B cell (primary cell): ENCODE results near the gene RBMY1F. TPM values are rescaled to one million over a fixed set of nuclear protein-coding genes. Genes with fewer than 3 reads are reported as not detected.
"Not testable (repeated sequence)": the region's sequence is repeated elsewhere in the genome, so short reads cannot be mapped to it uniquely, and the experiment has no call there.

Source experiments
- ATAC-seq: fragments of 200-7000 bp; cut with Tn5 transposase; one replicate; pipeline ENCODE4 v1.10.0; 2021; ENCODE audit warnings: low read depth, mild to moderate bottlenecking, moderate number of reproducible peaks, moderate library complexity
- CTCF ChIA-PET: fragments of 350-600 bp; sonication (Branson Sonifier 250); formaldehyde crosslinking; loops from one replicate; lab custom pipeline; 2021; ENCODE audit warnings: antibody characterized with exemption, inconsistent platforms; lab: Charles Lee
- POLR2A ChIA-PET: fragments of 350-600 bp; sonication (Branson Sonifier 250); formaldehyde crosslinking; loops from one replicate; lab custom pipeline; 2021; ENCODE audit warnings: antibody characterized with exemption; lab: Charles Lee
- DNase-seq: peaks from one replicate; pipeline ENCODE4 v3.0.0; 2013
- H2AFZ ChIP-seq: 2 replicates; pipeline ENCODE4 v1.6.1; 2012; ENCODE audit warnings: mild to moderate bottlenecking, low read depth, low read length; ENCODE audit not compliant: insufficient read depth, poor library complexity, severe bottlenecking
- H3K27ac ChIP-seq, 2 donors: 1 replicate in 1 of 2; 2 replicates in 1 of 2; pipeline ENCODE4 v1.5.1; 2012 to 2013; ENCODE audit warnings: low read length in 2 of 2, mild to moderate bottlenecking in 2 of 2, moderate library complexity in 1 of 2
- H3K27me3 ChIP-seq, 4 experiments: fragments of 200-600 bp in 1 of 4; sonication (generic) in 1 of 4; replicated peaks in 1 of 4; 1 replicate in 2 of 4; 2 replicates in 2 of 4; pipeline versions ENCODE4 v1.6.1 to v1.7.0; 2013 to 2016; ENCODE audit warnings: low read length in 3 of 4, mild to moderate bottlenecking in 2 of 4, mixed read lengths in 1 of 4, moderate library complexity in 1 of 4; ENCODE audit not compliant: insufficient read depth in 4 of 4, control insufficient read depth in 3 of 4; ENCODE audit errors: control extremely low read depth in 1 of 4
- H3K36me3 ChIP-seq, 2 experiments: replicated peaks in 1 of 2; 1 replicate in 1 of 2; 2 replicates in 1 of 2; pipeline versions ENCODE4 v1.6.1 to v1.7.1; 2013; ENCODE audit warnings: low read length in 1 of 2; ENCODE audit not compliant: insufficient read depth in 2 of 2, control insufficient read depth in 1 of 2; ENCODE audit errors: control extremely low read depth in 1 of 2, extremely low read depth in 1 of 2
- H3K4me1 ChIP-seq, 2 donors: fragments of 200-600 bp in 1 of 2; sonication (generic) in 1 of 2; 1 replicate in 1 of 2; 2 replicates in 1 of 2; pipeline versions ENCODE4 v1.5.1 to v1.6.1; 2013 to 2017; ENCODE audit warnings: low read length in 2 of 2; ENCODE audit not compliant: control insufficient read depth in 2 of 2, insufficient read depth in 2 of 2
- H3K4me2 ChIP-seq: replicated peaks from 2 replicates; pipeline ENCODE3; 2012; ENCODE audit warnings: mild to moderate bottlenecking, low read depth, low read length; ENCODE audit not compliant: poor library complexity, severe bottlenecking
- H3K4me3 ChIP-seq, 5 experiments: fragments of 200-600 bp in 1 of 5; sonication (generic) in 1 of 5; 1 replicate in 3 of 5; 2 replicates in 2 of 5; pipeline versions ENCODE4 v1.5.1 to v1.7.0; 2011 to 2016; ENCODE audit warnings: low read length in 4 of 5, mild to moderate bottlenecking in 4 of 5, low read depth in 2 of 5, control low read depth in 1 of 5, moderate library complexity in 1 of 5; ENCODE audit not compliant: insufficient read depth in 1 of 5; ENCODE audit errors: control extremely low read depth in 1 of 5, extremely low read depth in 1 of 5
- H3K79me2 ChIP-seq: fragments of 200-600 bp; sonication (generic); one replicate; pipeline ENCODE4 v1.6.0; 2016; ENCODE audit warnings: low read length; ENCODE audit not compliant: control insufficient read depth, insufficient read depth
- H3K9ac ChIP-seq: fragments of 200-600 bp; sonication (generic); 2 replicates; pipeline ENCODE4 v1.6.1; 2017; ENCODE audit warnings: mild to moderate bottlenecking, low read length, moderate library complexity
- H3K9me3 ChIP-seq, 3 donors: one replicate each; pipeline versions ENCODE4 v1.6.1 to v1.7.1; 2013; ENCODE audit warnings: low read length in 2 of 3; ENCODE audit not compliant: control insufficient read depth in 2 of 3, insufficient read depth in 1 of 3; ENCODE audit errors: control extremely low read depth in 1 of 3
- H4K20me1 ChIP-seq: 2 replicates; pipeline ENCODE4 v1.6.0; 2012; ENCODE audit warnings: mild to moderate bottlenecking, low read length; ENCODE audit not compliant: insufficient read depth, control insufficient read depth, poor library complexity, severe bottlenecking
- H3K27ac Mint-ChIP-seq: one replicate; pipeline ENCODE4 v1.8.0; 2021; ENCODE audit warnings: mixed read lengths
- H3K27me3 Mint-ChIP-seq: one replicate; pipeline ENCODE4 v1.8.0; 2021; ENCODE audit warnings: mixed read lengths
- H3K4me1 Mint-ChIP-seq: one replicate; pipeline ENCODE4 v1.8.0; 2021; ENCODE audit warnings: mixed read lengths
- H3K4me3 Mint-ChIP-seq: one replicate; pipeline ENCODE4 v1.8.0; 2021; ENCODE audit warnings: mixed read lengths
- H3K9me3 Mint-ChIP-seq: one replicate; pipeline ENCODE4 v1.8.0; 2022; ENCODE audit warnings: mixed read lengths; ENCODE audit not compliant: insufficient read depth
- WGBS: methylation state at CpG from one replicate; pipeline ENCODE4 v1.1.5; 2013; ENCODE audit warnings: missing lambda C conversion rate; ENCODE audit not compliant: insufficient coverage; 5-methylcytosine and 5-hydroxymethylcytosine counted together
- intact Hi-C: fragments of 100-400 bp; cut with micrococcal nuclease; formaldehyde crosslinking; loops from one replicate; pipeline ENCODE4 v1.10.0; 2022
- polyA plus RNA-seq: library from polyadenylated mRNA; depleted of rRNA; stranded (reverse); fragments of >200 nt; gene quantifications from 2 replicates; pipeline ENCODE4 v1.2.3, GENCODE V29; 2012
- total RNA-seq, 2 donors: library from RNA; stranded (reverse); fragments of 120-200 nt in 1 of 2; gene quantifications; 1 replicate in 1 of 2; 2 replicates in 1 of 2; pipeline versions ENCODE4 v1.2.3 to v1.2.4, GENCODE V29; 2013 to 2022

Gene RBMY1F
- total and polyA plus RNA-seq, 2 donors (not counting 1 experiment from before 2014, with no cell fraction given), result not detected

GRCh38 chrY:22130494-22130893 lies 52.2 kb downstream of the RBMY1F start:
- DNase-seq, CTCF ChIA-PET, H3K27ac Mint-ChIP-seq, H3K4me1 ChIP-seq, H3K4me3 Mint-ChIP-seq, ATAC-seq, H3K27me3 ChIP-seq, H3K4me2 ChIP-seq, H3K9ac ChIP-seq, H3K79me2 ChIP-seq, H3K27me3 Mint-ChIP-seq, POLR2A ChIA-PET, H2AFZ ChIP-seq, intact Hi-C loops, H3K4me1 Mint-ChIP-seq, H3K4me3 ChIP-seq, H3K36me3 ChIP-seq, H4K20me1 ChIP-seq, H3K27ac ChIP-seq, H3K9me3 Mint-ChIP-seq, H3K9me3 ChIP-seq: not testable (repeated sequence)
- WGBS, result no CpG with 5 or more reads among the region's 8 CpGs

Other genes with a start within 250 kb of the RBMY1F start
- gene RBMY1J, start 220.5 kb upstream of the RBMY1F start, total RNA-seq, result not detected in 2 replicates
- gene RBMY1J, start 220.5 kb upstream of the RBMY1F start, polyA plus RNA-seq, result not detected in 2 replicates